DND-41 (cell line): ENCODE measurements around the gene RGS18.
A peak's percentile ranks its signal among the peaks of the same experiment; 100 is the strongest.

Experiments used
- ATAC-seq: fragments of 200-7000 bp; cut with Tn5 transposase; 3 replicates; pipeline ENCODE4 v1.9.1; 2021; ENCODE audit warnings: low read depth; ENCODE audit not compliant: insufficient read depth
- DNase-seq: peaks from one replicate; pipeline ENCODE4 v3.0.0-alpha.2; 2020
- H2AFZ ChIP-seq: 2 replicates; pipeline ENCODE4 v1.6.0; 2012; ENCODE audit warnings: low read depth, low read length
- H3K27ac ChIP-seq: 2 replicates; pipeline ENCODE4 v1.5.1; 2012; ENCODE audit warnings: low read length, inconsistent platforms
- H3K27me3 ChIP-seq: fragments of 200-600 bp; sonication (generic); 2 replicates; pipeline ENCODE4 v1.6.0; 2012; ENCODE audit warnings: low read length, mild to moderate bottlenecking, inconsistent platforms; ENCODE audit not compliant: insufficient read depth, poor library complexity
- H3K36me3 ChIP-seq: 2 replicates; pipeline ENCODE4 v1.5.1; 2012; ENCODE audit warnings: low read length, inconsistent platforms; ENCODE audit not compliant: insufficient read depth
- H3K4me1 ChIP-seq: 2 replicates; pipeline ENCODE4 v1.5.1; 2012; ENCODE audit warnings: mild to moderate bottlenecking, low read length; ENCODE audit not compliant: insufficient read depth
- H3K4me2 ChIP-seq: 2 replicates; pipeline ENCODE4 v1.6.0; 2012; ENCODE audit warnings: mild to moderate bottlenecking, moderate library complexity, low read length, inconsistent platforms; ENCODE audit not compliant: insufficient read depth
- H3K4me3 ChIP-seq, 2 experiments: fragments of 200-600 bp in 1 of 2; shearing (Covaris generic) in 1 of 2; 2 replicates each; pipeline ENCODE4 v1.5.1; 2012 to 2016; ENCODE audit warnings: inconsistent platforms in 2 of 2, low read length in 2 of 2, mild to moderate bottlenecking in 2 of 2, low read depth in 1 of 2, moderate library complexity in 1 of 2
- H3K79me2 ChIP-seq: 2 replicates; pipeline ENCODE4 v1.6.0; 2012; ENCODE audit warnings: low read length, inconsistent platforms; ENCODE audit not compliant: insufficient read depth
- H3K9ac ChIP-seq: 2 replicates; pipeline ENCODE4 v1.6.0; 2012; ENCODE audit warnings: low read depth, mild to moderate bottlenecking, inconsistent platforms, low read length, moderate library complexity
- H3K9me3 ChIP-seq: 2 replicates; pipeline ENCODE4 v1.5.1; 2012; ENCODE audit warnings: low read length, moderate library complexity, mild to moderate bottlenecking, inconsistent platforms; ENCODE audit not compliant: insufficient read depth, severe bottlenecking
- H4K20me1 ChIP-seq: 2 replicates; pipeline ENCODE4 v1.6.0; 2012; ENCODE audit warnings: low read length; ENCODE audit not compliant: insufficient read depth
- CTCF ChIP-seq: IDR thresholded peaks from 2 replicates; pipeline ENCODE4 v1.5.1; 2012; ENCODE audit warnings: borderline replicate concordance, low read length, moderate library complexity, mild to moderate bottlenecking; ENCODE audit not compliant: poor library complexity, severe bottlenecking; ENCODE audit errors: extremely low read depth
- EZH2 ChIP-seq: IDR thresholded peaks from 3 replicates; pipeline ENCODE4 v1.6.1; 2012; ENCODE audit warnings: borderline replicate concordance, low read depth, mild to moderate bottlenecking, moderate library complexity, low read length, inconsistent platforms; ENCODE audit not compliant: severe bottlenecking

RGS18 gene, protein sequence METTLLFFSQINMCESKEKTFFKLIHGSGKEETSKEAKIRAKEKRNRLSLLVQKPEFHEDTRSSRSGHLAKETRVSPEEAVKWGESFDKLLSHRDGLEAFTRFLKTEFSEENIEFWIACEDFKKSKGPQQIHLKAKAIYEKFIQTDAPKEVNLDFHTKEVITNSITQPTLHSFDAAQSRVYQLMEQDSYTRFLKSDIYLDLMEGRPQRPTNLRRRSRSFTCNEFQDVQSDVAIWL

DNA sequence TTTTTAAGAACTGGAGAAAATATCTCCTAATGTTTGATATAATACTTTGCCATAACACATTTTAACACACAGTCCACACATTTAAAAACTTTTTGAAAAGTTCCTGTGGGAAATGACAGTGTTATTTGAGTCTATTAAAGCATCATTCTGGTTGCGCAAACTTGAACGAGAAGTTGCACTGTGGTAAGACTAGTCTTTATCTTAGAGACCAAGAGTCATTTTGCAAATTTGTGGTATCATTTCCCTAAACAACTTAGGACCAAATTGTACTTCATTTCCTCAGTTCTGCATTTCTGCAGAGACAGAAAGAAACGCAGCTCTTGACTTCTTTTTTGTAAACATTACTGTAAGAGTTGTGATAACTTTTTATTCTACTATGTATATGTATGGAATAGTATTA is at the start of gene RGS18:
TSS of gene RGS18 (plus strand) at position 282 of the 400 bp plus-strand sequence. CDS start 176 bp downstream, outside the sequence.
- ATAC-seq (peak; percentile 65), DNase-seq (no peak)
- H2AFZ ChIP-seq, result peak within 1 kb of the TSS; percentile 63
- peak within 1 kb of the TSS; percentile 51 for H3K4me2 ChIP-seq
- peaks cover 16% of the 10 kb centered on the region for H3K36me3 ChIP-seq
- H3K27me3 ChIP-seq, result no peaks in the 10 kb centered on the region
- no peaks in the 10 kb centered on the region for H4K20me1 ChIP-seq
- H3K79me2 ChIP-seq, result peaks cover 23% of the 10 kb centered on the region
- TF ChIP-seq EZH2 (no peak), CTCF (no peak)
- H3K27ac ChIP-seq, result peak within 1 kb of the TSS; percentile 96
- peak within 1 kb of the TSS; percentile 72 for H3K9ac ChIP-seq
- H3K4me3 ChIP-seq, result peak within 1 kb of the TSS; percentile 15 to 50
- H3K4me1 ChIP-seq, result peaks cover 62% of the 10 kb centered on the region
- H3K9me3 ChIP-seq, result peaks cover 9% of the 10 kb centered on the region

- H3K27ac ChIP-seq, result no peak overlapping the region
Observed at GRCh38 chr1:192109576-192109975, 48.7 kb upstream of the RGS18 start.

DNA sequence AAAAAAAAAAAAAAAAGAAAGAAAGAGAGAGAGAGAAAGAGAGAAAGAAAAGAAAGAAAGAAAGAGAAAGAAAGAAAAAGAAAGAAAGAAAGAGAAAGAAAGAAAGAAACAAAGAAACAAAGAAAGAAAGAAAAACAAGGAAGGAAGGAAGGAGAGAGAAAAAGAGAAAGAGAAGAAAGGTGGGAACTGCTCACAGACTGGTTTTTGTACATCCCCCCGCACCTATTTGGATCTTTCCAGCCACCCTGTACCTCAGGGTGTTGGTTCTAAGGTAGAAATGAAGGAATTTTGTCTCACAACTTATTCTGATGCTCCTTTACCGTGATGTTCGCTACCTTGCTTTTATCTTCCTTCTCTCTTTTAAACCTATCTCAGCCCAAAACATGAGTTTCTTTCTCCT is 43.3 kb upstream of the RGS18 start:
- H3K4me1 ChIP-seq, result no peaks in the 10 kb centered on the region
- no peaks in the 10 kb centered on the region for H3K36me3 ChIP-seq
- no peak overlapping the region for H3K9ac ChIP-seq
- H3K79me2 ChIP-seq, result no peaks in the 10 kb centered on the region
- peak overlapping the region; percentile 58; the same call in 1 of the 2 replicates for H2AFZ ChIP-seq
- H3K9me3 ChIP-seq, result no peaks in the 10 kb centered on the region
- H4K20me1 ChIP-seq, result no peaks in the 10 kb centered on the region
- no peak for DNase-seq
- H3K27me3 ChIP-seq, result no peaks in the 10 kb centered on the region
- TF ChIP-seq CTCF (no peak), EZH2 (no peak)
- no peak for ATAC-seq
- H3K4me2 ChIP-seq, result no peak overlapping the region
- H3K27ac ChIP-seq, result no peak overlapping the region
- H3K4me3 ChIP-seq, result no peak overlapping the region

More at GRCh38 chr1:192109576-192109975, 48.7 kb upstream of the RGS18 start:
- Histone ChIP-seq H3K4me3 (no peak overlapping the region), H2AFZ (no peak overlapping the region; the same call in 1 of the 2 replicates), H3K9ac (no peak overlapping the region), H4K20me1 (no peaks in the 10 kb centered on the region), H3K79me2 (no peaks in the 10 kb centered on the region), H3K27me3 (no peaks in the 10 kb centered on the region), H3K4me2 (no peak overlapping the region), H3K9me3 (no peaks in the 10 kb centered on the region), H3K36me3 (no peaks in the 10 kb centered on the region), H3K4me1 (no peaks in the 10 kb centered on the region)
- no peak for TF ChIP-seq CTCF
- TF ChIP-seq EZH2, result no peak
- ATAC-seq, result no peak
- no peak for DNase-seq
